ENCODE results near the gene OSGIN1.

DNA sequence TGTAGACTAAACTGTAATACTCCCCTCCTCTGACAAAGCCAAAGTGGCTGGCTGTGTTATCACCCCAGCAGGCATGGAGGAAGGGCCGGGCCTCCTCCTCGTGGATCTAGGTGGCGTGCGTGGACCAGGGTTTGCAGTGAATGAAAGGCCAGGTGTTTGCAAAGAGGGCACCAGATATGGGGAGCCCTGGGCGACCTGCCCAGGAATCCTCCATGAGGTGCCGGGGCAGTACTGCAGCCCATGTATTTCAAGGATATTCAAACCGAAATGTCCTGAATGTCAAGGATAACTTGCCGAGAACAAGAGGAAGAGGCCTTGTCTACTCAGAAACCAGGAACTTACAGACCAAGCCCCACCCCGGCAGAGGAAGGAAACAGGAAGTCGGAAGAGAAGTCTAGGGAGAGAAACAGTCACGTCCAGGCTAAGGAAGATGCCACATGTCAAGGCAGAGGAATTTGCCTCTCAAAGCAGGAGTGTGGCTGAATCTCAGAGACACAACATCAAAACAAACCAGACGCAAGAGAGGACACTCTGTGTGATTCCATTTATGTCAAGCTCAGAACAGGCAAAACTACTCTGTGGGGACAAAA lies 13.7 kb upstream of the OSGIN1 start:
- TF ChIP-seq, protein P1, sequence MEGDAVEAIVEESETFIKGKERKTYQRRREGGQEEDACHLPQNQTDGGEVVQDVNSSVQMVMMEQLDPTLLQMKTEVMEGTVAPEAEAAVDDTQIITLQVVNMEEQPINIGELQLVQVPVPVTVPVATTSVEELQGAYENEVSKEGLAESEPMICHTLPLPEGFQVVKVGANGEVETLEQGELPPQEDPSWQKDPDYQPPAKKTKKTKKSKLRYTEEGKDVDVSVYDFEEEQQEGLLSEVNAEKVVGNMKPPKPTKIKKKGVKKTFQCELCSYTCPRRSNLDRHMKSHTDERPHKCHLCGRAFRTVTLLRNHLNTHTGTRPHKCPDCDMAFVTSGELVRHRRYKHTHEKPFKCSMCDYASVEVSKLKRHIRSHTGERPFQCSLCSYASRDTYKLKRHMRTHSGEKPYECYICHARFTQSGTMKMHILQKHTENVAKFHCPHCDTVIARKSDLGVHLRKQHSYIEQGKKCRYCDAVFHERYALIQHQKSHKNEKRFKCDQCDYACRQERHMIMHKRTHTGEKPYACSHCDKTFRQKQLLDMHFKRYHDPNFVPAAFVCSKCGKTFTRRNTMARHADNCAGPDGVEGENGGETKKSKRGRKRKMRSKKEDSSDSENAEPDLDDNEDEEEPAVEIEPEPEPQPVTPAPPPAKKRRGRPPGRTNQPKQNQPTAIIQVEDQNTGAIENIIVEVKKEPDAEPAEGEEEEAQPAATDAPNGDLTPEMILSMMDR (conservative IDR thresholded peaks at IDR 0.05; ENCODE audit: low read depth, low read length), result no peak
- no peak for TF ChIP-seq EZH2phosphoT487 (IDR thresholded peaks at IDR 0.05; ENCODE audit: borderline replicate concordance, low read length)
